GM21786 (cell line): ENCODE data around the gene MYO16.

Source experiments
- ATAC-seq: cut with Tn5 transposase; IDR thresholded peaks from one replicate; pipeline ENCODE4 v1.9.1; 2021; ENCODE audit not compliant: unreplicated experiment

Gene MYO16

GRCh38 chr13:109146912-109147647 is 517.7 kb downstream of the MYO16 start:
- no peak for ATAC-seq

GRCh38 chr13:109148243-109148642 is 518.8 kb downstream of the MYO16 start:
- ATAC-seq = no peak

GRCh38 chr13:109150696-109151095 is 521.3 kb downstream of the MYO16 start:
- ATAC-seq = no peak

- ATAC-seq = no peak
Observed at GRCh38 chr13:109151255-109151654, 521.8 kb downstream of the MYO16 start.

- ATAC-seq = no peak
Observed at GRCh38 chr13:109151696-109152095, 522.3 kb downstream of the MYO16 start.

- no peak for ATAC-seq
Observed at GRCh38 chr13:109152311-109152820, 523.0 kb downstream of the MYO16 start.

GRCh38 chr13:109152941-109153340 is 523.5 kb downstream of the MYO16 start:
- no peak for ATAC-seq

- no peak for ATAC-seq
Observed at GRCh38 chr13:109154146-109154545, 524.7 kb downstream of the MYO16 start.

- ATAC-seq = no peak
Observed at GRCh38 chr13:109154546-109154945, 525.1 kb downstream of the MYO16 start.

GRCh38 chr13:109154966-109155761 is 525.8 kb downstream of the MYO16 start:
- no peak for ATAC-seq

- no peak for ATAC-seq
Observed at GRCh38 chr13:109156181-109156935, 526.9 kb downstream of the MYO16 start.

- ATAC-seq = no peak
Observed at GRCh38 chr13:109157275-109157674, 527.9 kb downstream of the MYO16 start.

GRCh38 chr13:109158383-109158782 is 529.0 kb downstream of the MYO16 start:
- no peak for ATAC-seq

GRCh38 chr13:109159650-109160309 is 530.4 kb downstream of the MYO16 start:
- ATAC-seq = no peak

GRCh38 chr13:109160357-109160756 is 530.9 kb downstream of the MYO16 start:
- ATAC-seq = peak; percentile 38

GRCh38 chr13:109160887-109161669 is 531.7 kb downstream of the MYO16 start:
- no peak for ATAC-seq

- peak; percentile 76 for ATAC-seq
Observed at GRCh38 chr13:109162248-109163036, 533.0 kb downstream of the MYO16 start.

GRCh38 chr13:109163037-109163379 is 533.6 kb downstream of the MYO16 start:
- peak; percentile 1 for ATAC-seq

- no peak for ATAC-seq
Observed at GRCh38 chr13:109165417-109165904, 536.0 kb downstream of the MYO16 start.
